Keratinocyte (primary cell): ENCODE results near the gene CDH12. TPM values are rescaled to one million over a fixed set of nuclear protein-coding genes. Genes with fewer than 3 reads are reported as not detected.

Experiments
- DNase-seq: peaks from one replicate; pipeline ENCODE4 v3.0.0-alpha.2; 2011; ENCODE audit warnings: low read depth, missing footprints, low spot score
- FAIRE-seq: peaks from 2 replicates; lab custom pipeline; 2011; peaks lifted over from hg19 to GRCh38; lab: Jason Lieb, UNC
- H2AFZ ChIP-seq: 2 replicates; pipeline ENCODE4 v1.6.0; 2012; ENCODE audit warnings: low read length, control low read depth, inconsistent platforms; ENCODE audit not compliant: control insufficient read depth
- H3K27ac ChIP-seq: 2 replicates; pipeline ENCODE4 v1.5.1; 2011; ENCODE audit warnings: low read length; ENCODE audit not compliant: control insufficient read depth, insufficient read depth
- H3K27me3 ChIP-seq: 3 replicates; pipeline ENCODE4 v1.6.0; 2011; ENCODE audit warnings: low read length; ENCODE audit not compliant: control insufficient read depth, insufficient read depth; ENCODE audit errors: extremely low read depth
- H3K36me3 ChIP-seq, 2 experiments: 2 replicates in 1 of 2; 3 replicates in 1 of 2; pipeline ENCODE4 v1.5.1; 2011; ENCODE audit warnings: low read length in 2 of 2, mild to moderate bottlenecking in 1 of 2; ENCODE audit not compliant: control insufficient read depth in 2 of 2, insufficient read depth in 2 of 2; ENCODE audit errors: extremely low read depth in 1 of 2
- H3K4me1 ChIP-seq: 3 replicates; pipeline ENCODE4 v1.5.1; 2011; ENCODE audit warnings: low read length; ENCODE audit not compliant: control insufficient read depth, insufficient read depth; ENCODE audit errors: extremely low read depth
- H3K4me2 ChIP-seq: 3 replicates; pipeline ENCODE4 v1.6.0; 2011; ENCODE audit warnings: low read depth, low read length; ENCODE audit not compliant: control insufficient read depth, insufficient read depth; ENCODE audit errors: extremely low read depth
- H3K4me3 ChIP-seq, 3 experiments: fragments of 200-600 bp in 1 of 3; sonication (generic) in 1 of 3; 2 replicates in 2 of 3; 3 replicates in 1 of 3; pipeline ENCODE4 v1.5.1; 2011 to 2016; ENCODE audit warnings: low read length in 3 of 3, mild to moderate bottlenecking in 3 of 3, control low read depth in 2 of 3, inconsistent platforms in 1 of 3, low read depth in 1 of 3, mixed read lengths in 1 of 3, mixed run types in 1 of 3, moderate library complexity in 1 of 3; ENCODE audit not compliant: control insufficient read depth in 2 of 3, insufficient read depth in 2 of 3; ENCODE audit errors: extremely low read depth in 1 of 3
- H3K79me2 ChIP-seq: 2 replicates; pipeline ENCODE4 v1.6.0; 2012; ENCODE audit warnings: low read length; ENCODE audit not compliant: control insufficient read depth, insufficient read depth
- H3K9ac ChIP-seq: 3 replicates; pipeline ENCODE4 v1.6.0; 2011; ENCODE audit warnings: low read length; ENCODE audit not compliant: control insufficient read depth, insufficient read depth; ENCODE audit errors: extremely low read depth
- H3K9me1 ChIP-seq: 3 replicates; pipeline ENCODE4 v1.6.0; 2011; ENCODE audit warnings: low read length; ENCODE audit not compliant: control insufficient read depth, insufficient read depth; ENCODE audit errors: extremely low read depth
- H3K9me3 ChIP-seq: 2 replicates; pipeline ENCODE4 v1.5.1; 2012; ENCODE audit warnings: low read depth, low read length; ENCODE audit not compliant: control insufficient read depth
- H4K20me1 ChIP-seq: 3 replicates; pipeline ENCODE4 v1.6.0; 2011; ENCODE audit warnings: low read length; ENCODE audit not compliant: control insufficient read depth, insufficient read depth; ENCODE audit errors: extremely low read depth
- CTCF ChIP-seq, 3 experiments: IDR thresholded peaks in 1 of 3; conservative IDR thresholded peaks in 1 of 3; optimal IDR thresholded peaks in 1 of 3; 2 replicates in 2 of 3; 3 replicates in 1 of 3; pipeline versions ENCODE3 to v1.5.1; 2011; ENCODE audit warnings: low read length in 3 of 3, mild to moderate bottlenecking in 3 of 3, moderate library complexity in 2 of 3, control low read depth in 1 of 3, inconsistent platforms in 1 of 3; ENCODE audit not compliant: insufficient read depth in 2 of 3; ENCODE audit errors: extremely low read depth in 1 of 3
- EZH2 ChIP-seq: IDR thresholded peaks from one replicate; pipeline ENCODE4 v1.6.1; 2012; ENCODE audit warnings: inconsistent platforms, mild to moderate bottlenecking, low read length, moderate library complexity
- dilution Hi-C: fragments of 300-500 bp; cut with MboI; formaldehyde crosslinking; loops from one replicate; pipeline ENCODE4 v1.7.0; 2020; ENCODE audit warnings: low sequenced_read_pairs; ENCODE audit not compliant: extremely low pct_ligation_motif_present
- polyA plus RNA-seq, 5 experiments: library from polyadenylated mRNA; depleted of rRNA in 3 of 5; stranded (reverse) in 3 of 5; stranded (forward) in 1 of 5; unstranded in 1 of 5; fragments of >200 nt; gene quantifications; 1 replicate in 1 of 5; 2 replicates in 3 of 5; 3 replicates in 1 of 5; pipeline versions ENCODE4 v1.2.1 to v1.2.3, GENCODE V29; 2011 to 2012; ENCODE audit warnings: missing spikeins in 2 of 5, low read depth in 1 of 5, low replicate concordance in 1 of 5

The CDH12 gene
- polyA plus RNA-seq, 1 donor (not counting 4 experiments of a cell fraction or from before 2014, with no cell fraction given) = not detected

- Histone ChIP-seq H3K36me3 (no peaks in the 10 kb centered on the region), H2AFZ (no peak overlapping the region), H3K79me2 (no peaks in the 10 kb centered on the region), H3K4me2 (no peak overlapping the region), H3K27me3 (no peaks in the 10 kb centered on the region), H3K27ac (no peak overlapping the region), H3K4me3 (no peak overlapping the region), H4K20me1 (no peaks in the 10 kb centered on the region), H3K9ac (no peak overlapping the region), H3K9me3 (no peaks in the 10 kb centered on the region), H3K4me1 (peaks cover 7% of the 10 kb centered on the region), H3K9me1 (no peaks in the 10 kb centered on the region)
- no peak for FAIRE-seq
- TF ChIP-seq EZH2 = no peak
- TF ChIP-seq CTCF (optimal IDR thresholded peaks at IDR 0.05 in 1 of 3, IDR thresholded peaks at IDR 0.05 in 1 of 3, conservative IDR thresholded peaks at IDR 0.05 in 1 of 3; ENCODE audit: extremely low read depth in 1 of 3, insufficient read depth in 2 of 3, low read length in 3 of 3) = no peak
- DNase-seq = no peak
- dilution Hi-C loops = no loop called here
Measured at GRCh38 chr5:22495016-22495720, 358.0 kb downstream of the CDH12 start.

GRCh38 chr5:22488427-22488826 is 364.7 kb downstream of the CDH12 start:
- Histone ChIP-seq H3K27me3 (no peaks in the 10 kb centered on the region), H3K36me3 (no peaks in the 10 kb centered on the region), H3K79me2 (no peaks in the 10 kb centered on the region), H3K9ac (no peak overlapping the region), H3K4me1 (no peaks in the 10 kb centered on the region), H3K27ac (no peak overlapping the region), H3K9me3 (no peaks in the 10 kb centered on the region), H3K9me1 (no peaks in the 10 kb centered on the region), H2AFZ (no peak overlapping the region), H4K20me1 (no peaks in the 10 kb centered on the region), H3K4me3 (no peak overlapping the region), H3K4me2 (no peak overlapping the region)
- dilution Hi-C loops = no loop called here
- DNase-seq = no peak
- FAIRE-seq = no peak
- TF ChIP-seq CTCF (optimal IDR thresholded peaks at IDR 0.05 in 1 of 3, IDR thresholded peaks at IDR 0.05 in 1 of 3, conservative IDR thresholded peaks at IDR 0.05 in 1 of 3; ENCODE audit: extremely low read depth in 1 of 3, insufficient read depth in 2 of 3, low read length in 3 of 3) (no peak), EZH2 (no peak)
